Measurements from ENCODE around the gene DIDO1. TPM values are rescaled to one million over a fixed set of nuclear protein-coding genes. Genes with fewer than 3 reads are reported as not detected.

The DIDO1 gene
- polyA plus RNA-seq, 1 experiment, result 19.8 TPM

DNA sequence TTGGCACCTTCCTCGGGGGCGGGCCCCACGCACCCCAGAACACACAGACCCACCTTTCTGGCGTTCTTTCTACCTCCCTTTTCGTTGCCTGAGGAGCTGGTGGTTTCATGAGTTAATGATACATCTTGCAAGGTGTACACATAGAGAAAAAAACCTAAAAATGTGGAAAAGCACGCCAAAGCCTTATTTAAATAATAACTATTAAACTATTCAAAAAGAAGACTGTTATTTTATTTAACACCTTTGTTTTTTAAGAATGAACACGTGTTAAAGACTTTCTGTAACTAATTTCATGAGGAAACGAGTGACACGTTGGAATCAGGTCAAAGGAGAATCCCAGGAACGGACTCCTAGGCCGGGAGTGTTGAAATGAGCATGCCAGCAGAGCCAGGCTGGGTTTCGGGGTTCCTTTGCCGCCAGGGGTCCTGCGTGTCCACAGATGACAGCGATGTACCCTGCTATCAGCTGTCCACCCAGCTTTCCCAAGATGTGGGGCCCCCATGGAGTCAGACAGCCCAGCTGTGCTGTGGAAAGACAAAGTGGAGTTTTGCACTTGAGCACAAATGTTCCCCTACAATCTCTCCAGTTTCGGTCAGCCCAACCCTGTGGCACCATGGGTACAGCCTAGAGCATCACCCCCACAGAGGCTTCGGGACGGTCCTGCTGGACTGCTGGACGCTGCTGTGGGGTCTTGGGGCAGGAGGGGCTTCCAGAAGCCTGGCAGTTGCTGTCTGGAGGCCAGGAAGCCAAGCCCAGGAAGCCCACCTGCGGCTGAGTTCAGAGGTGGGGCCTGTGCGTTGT lies 42.3 kb upstream of the DIDO1 start:
- no peak for TF ChIP-seq CTCF (IDR thresholded peaks at IDR 0.05; ENCODE audit: insufficient read depth, low read depth, low read length)
- CTCF ChIA-PET, result interaction anchor here (1.0 kb wide), 1 partner anchor 40 kb away, joined by 4 read pairs; no protein-coding TSS in a partner anchor
- Histone ChIP-seq H3K27me3 (ENCODE audit: control insufficient read depth, insufficient read depth, low read length) (peaks cover 4% of the 10 kb centered on the region; the same call in 1 of the 2 replicates), H3K4me3 (ENCODE audit: low read depth, low read length) (no peak overlapping the region), H3K36me3 (ENCODE audit: control insufficient read depth, insufficient read depth, low read length) (peaks cover 23% of the 10 kb centered on the region)
- POLR2A ChIA-PET, result no interaction called here
- DNase-seq (ENCODE audit: low read depth), result no peak

DNA sequence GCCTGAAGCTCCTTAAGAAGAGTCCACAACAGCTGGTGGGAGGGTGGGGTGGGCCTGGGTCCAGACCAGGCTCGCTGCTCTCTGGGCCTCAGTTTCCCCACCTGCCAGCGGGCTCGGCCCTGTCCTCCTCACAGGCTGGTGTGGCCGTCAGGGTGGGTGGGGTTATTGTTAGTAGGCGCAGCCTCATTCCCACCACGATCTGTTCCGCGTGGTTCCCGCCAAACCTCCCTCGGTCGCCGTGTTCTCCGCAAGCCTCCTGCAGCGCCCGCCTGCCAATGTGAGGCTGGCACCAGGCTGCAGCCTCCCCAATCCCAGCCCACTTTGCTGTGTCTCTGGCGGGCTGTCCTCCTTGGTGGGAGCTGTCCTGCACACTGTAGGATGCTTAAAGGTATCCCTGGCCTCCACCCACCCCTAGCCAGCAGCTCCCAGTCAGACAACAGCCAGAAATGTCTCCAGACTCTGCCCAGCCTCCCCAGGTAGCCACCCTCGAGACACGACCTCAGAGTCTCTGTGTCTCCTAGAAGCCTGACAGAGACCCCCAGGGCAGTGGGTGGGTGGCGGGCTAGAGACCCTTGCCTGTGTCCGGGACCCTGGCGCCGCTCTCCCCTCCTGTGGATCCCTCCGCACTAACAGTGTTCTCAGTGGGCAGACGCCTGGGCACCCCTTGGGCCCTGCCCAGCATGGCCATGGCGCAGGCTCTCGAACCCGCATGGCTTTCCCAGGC lies 41.5 kb upstream of the DIDO1 start:
- peaks cover 30% of the 10 kb centered on the region for H3K36me3 ChIP-seq (ENCODE audit: control insufficient read depth, insufficient read depth, low read length)
- H3K27me3 ChIP-seq (ENCODE audit: control insufficient read depth, insufficient read depth, low read length), result 0 out of 2 replicates have a peak, but pooled peaks cover 2% of the 10 kb centered on the region
- no peak for TF ChIP-seq CTCF (IDR thresholded peaks at IDR 0.05; ENCODE audit: insufficient read depth, low read depth, low read length)
- H3K4me3 ChIP-seq (ENCODE audit: low read depth, low read length), result no peak overlapping the region
- no peak for DNase-seq (ENCODE audit: low read depth)
- ChIA-PET CTCF (interaction anchor here (1.0 kb wide), 1 partner anchor 41 kb away, joined by 4 read pairs; no protein-coding TSS in a partner anchor), POLR2A (no interaction called here)

GRCh38 chr20:62967149-62967501 lies 40.8 kb upstream of the DIDO1 start:
- Histone ChIP-seq H3K4me3 (ENCODE audit: low read depth, low read length) (no peak overlapping the region), H3K27me3 (ENCODE audit: control insufficient read depth, insufficient read depth, low read length) (no peaks in the 10 kb centered on the region), H3K36me3 (ENCODE audit: control insufficient read depth, insufficient read depth, low read length) (peaks cover 33% of the 10 kb centered on the region)
- no peak for TF ChIP-seq CTCF (IDR thresholded peaks at IDR 0.05; ENCODE audit: insufficient read depth, low read depth, low read length)
- ChIA-PET POLR2A (no interaction called here), CTCF (no interaction called here)
- no peak for DNase-seq (ENCODE audit: low read depth)

DNA sequence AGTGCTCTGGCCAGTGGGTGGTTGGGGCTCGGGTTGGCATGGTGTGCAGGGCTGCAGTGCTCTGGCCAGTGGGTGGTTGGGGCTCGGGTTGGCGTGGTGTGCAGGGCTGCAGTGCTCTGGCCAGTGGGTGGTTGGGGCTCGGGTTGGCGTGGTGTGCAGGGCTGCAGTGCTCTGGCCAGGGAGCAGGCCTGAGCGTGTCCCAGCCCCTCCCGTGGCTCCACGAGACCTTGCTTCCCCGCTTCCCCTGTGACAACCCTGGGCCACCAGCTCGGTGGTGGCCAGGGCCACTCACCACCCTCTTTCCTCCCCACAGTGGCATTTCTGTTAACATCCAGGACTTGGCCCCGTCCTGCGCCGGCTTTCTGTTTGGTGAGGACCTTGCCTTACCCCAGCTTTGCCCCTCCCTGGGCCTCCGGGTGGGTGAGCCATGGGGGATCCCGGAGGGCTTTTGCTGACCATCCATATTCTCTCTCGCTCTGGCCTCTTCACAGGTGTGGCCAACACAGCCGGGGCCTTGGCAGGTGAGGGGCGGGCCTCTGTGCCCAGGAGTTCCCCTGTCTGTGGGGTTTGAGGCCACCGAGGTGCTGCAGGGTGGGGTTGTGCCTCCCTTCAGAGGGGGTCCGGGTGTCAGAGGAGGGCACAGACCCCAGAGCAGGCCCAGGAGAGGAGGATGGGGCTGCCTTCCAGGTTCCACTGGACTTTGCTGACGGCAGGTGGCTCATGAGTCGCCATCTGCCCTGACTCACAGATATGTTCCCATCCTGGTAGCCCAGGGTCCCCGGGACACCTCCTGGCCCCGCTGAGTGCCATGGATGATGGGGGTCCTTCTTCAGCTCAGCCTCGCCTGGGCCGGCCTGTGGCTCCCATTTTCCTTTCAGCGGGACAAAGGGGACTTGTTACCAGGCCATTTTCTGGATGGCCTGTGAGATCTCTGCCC lies 40.2 kb upstream of the DIDO1 start:
- ChIA-PET CTCF (no interaction called here), POLR2A (no interaction called here)
- Histone ChIP-seq H3K27me3 (ENCODE audit: control insufficient read depth, insufficient read depth, low read length) (no peaks in the 10 kb centered on the region), H3K36me3 (ENCODE audit: control insufficient read depth, insufficient read depth, low read length) (peaks cover 34% of the 10 kb centered on the region), H3K4me3 (ENCODE audit: low read depth, low read length) (no peak overlapping the region)
- DNase-seq (ENCODE audit: low read depth), result no peak
- TF ChIP-seq CTCF (IDR thresholded peaks at IDR 0.05; ENCODE audit: insufficient read depth, low read depth, low read length), result no peak

Measured in BJ (cell line).